GM12801 (cell line): ENCODE data around the gene WHRN.

Experiments used
- TF ChIP-seq, protein P1 (sequence below): IDR thresholded peaks from one replicate; pipeline ENCODE4 v1.5.1; 2011; ENCODE audit warnings: control low read depth; ENCODE audit not compliant: insufficient read length; ENCODE audit errors: extremely low read depth

WHRN gene

GRCh38 chr9:114513055-114513958, 8.0 kb upstream of the WHRN start:
- TF ChIP-seq, protein P1, sequence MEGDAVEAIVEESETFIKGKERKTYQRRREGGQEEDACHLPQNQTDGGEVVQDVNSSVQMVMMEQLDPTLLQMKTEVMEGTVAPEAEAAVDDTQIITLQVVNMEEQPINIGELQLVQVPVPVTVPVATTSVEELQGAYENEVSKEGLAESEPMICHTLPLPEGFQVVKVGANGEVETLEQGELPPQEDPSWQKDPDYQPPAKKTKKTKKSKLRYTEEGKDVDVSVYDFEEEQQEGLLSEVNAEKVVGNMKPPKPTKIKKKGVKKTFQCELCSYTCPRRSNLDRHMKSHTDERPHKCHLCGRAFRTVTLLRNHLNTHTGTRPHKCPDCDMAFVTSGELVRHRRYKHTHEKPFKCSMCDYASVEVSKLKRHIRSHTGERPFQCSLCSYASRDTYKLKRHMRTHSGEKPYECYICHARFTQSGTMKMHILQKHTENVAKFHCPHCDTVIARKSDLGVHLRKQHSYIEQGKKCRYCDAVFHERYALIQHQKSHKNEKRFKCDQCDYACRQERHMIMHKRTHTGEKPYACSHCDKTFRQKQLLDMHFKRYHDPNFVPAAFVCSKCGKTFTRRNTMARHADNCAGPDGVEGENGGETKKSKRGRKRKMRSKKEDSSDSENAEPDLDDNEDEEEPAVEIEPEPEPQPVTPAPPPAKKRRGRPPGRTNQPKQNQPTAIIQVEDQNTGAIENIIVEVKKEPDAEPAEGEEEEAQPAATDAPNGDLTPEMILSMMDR: no peak

- TF ChIP-seq, protein P1: no peak
These were observed 7.0 kb upstream of the WHRN start for GRCh38 chr9:114511978-114512874.

DNA sequence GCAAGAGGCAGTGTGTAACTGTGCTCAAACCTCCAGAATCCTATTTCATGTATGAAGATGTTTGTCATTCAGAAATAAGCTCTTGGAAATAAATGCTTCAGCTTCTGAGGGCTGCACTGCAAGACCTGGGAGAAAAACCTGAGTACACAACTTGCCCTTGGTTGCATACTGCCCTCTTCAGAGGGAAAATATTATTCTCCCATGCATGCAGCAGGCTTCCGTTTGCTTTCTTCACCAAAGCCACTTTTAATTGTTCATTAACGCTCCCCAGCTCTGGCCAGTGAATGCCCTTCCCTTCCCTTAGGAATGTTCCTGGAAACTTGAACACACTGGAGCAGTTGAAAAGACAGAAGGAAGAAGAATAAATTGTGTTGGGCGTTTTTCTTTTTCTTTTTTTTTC, 2.5 kb upstream of the WHRN start:
- TF ChIP-seq, protein P1: no peak

DNA sequence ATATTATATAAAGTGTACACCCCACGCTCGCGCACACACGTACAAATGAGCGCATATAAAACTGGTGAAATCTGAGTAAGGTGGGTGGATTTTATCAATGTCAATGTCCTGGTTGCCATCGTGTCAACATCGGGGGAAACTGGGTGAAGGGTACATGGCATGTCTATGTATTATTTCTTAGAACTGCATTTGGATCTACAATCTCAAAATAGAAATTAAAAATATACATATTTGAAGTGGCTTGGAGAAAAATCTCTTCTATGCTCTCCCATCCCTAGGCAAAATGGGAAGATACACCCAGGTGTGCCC, 763 bp upstream of the WHRN start:
- TF ChIP-seq, protein P1: no peak

- TF ChIP-seq, protein P1: no peak
These were observed 709 bp downstream of the WHRN start for GRCh38 chr9:114504341-114505186.

DNA sequence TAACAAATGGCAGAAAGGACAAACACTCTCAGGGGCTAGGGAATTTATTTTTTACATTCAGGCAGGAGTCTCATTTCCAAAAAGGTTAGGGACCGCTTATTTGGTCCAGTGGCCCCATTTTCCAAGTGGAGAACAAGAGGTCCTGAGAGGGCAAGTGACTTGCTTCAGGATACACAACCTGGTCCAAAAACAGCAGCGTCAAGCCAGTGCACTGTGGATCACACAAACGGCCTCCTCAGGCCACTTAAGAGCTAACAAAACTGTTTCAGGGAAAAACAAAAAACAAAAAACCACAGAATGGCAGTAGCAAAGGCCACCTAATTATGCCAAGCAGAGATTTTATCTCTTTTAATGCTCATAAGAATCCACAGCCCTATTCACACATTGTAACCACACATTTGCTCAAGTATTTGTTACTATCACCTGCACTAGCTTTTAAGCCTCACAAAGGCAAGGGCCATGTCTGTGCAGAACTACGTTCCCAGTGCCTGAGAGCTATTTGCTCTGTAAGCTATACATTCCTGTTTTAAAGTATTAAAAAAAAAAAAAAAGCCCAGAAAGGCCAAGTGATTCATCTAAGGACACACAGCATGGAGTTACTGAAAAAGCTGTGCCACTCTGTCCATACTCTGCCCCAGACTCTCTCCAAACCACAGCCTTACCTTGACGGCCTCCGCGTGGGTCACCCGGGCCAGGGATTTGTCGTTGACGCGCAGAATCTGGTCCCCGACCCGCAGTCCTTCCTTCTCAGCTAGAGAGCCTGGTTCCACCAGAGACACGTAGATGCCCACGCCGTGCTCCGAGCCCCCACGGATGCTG, 1.5 kb downstream of the WHRN start:
- TF ChIP-seq, protein P1: no peak
